HG02970 (cell line): Measurements from ENCODE around the gene CEBPB.
"Not testable (repeated sequence)": the region's sequence is repeated elsewhere in the genome, so short reads cannot be mapped to it uniquely, and the experiment has no call there.

ENCODE experiments used
- ATAC-seq: cut with Tn5 transposase; IDR thresholded peaks from one replicate; pipeline ENCODE4 v1.9.1; 2021; ENCODE audit warnings: mild to moderate bottlenecking, moderate library complexity, moderate number of reproducible peaks; ENCODE audit not compliant: unreplicated experiment, low FRiP score

Gene CEBPB

GRCh38 chr20:50207026-50207425 lies 16.4 kb downstream of the CEBPB start:
- ATAC-seq: no peak

DNA sequence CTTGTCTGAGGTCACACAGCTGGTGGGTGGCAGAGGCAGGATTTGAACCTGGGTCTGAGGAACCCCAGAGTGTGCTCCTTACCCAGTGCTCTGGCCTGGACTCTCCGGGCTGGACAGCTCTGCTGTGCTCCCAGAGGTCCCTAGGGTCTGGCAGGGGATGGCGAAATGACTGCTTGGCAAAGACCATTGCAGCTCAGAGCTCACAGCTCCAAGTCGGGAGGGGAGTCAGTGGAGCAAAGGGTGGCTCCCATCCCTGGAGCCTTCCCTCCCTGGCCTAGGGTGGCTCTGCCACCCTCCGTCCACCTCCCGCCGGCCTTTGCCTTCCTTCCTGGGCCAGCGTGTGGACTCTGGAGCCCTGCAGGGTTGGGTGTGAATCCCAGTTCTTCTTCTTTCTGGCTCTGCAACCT lies 17.5 kb downstream of the CEBPB start:
- ATAC-seq: no peak

- not testable (repeated sequence) for ATAC-seq
Observed at GRCh38 chr20:50208815-50209214, 18.2 kb downstream of the CEBPB start.

DNA sequence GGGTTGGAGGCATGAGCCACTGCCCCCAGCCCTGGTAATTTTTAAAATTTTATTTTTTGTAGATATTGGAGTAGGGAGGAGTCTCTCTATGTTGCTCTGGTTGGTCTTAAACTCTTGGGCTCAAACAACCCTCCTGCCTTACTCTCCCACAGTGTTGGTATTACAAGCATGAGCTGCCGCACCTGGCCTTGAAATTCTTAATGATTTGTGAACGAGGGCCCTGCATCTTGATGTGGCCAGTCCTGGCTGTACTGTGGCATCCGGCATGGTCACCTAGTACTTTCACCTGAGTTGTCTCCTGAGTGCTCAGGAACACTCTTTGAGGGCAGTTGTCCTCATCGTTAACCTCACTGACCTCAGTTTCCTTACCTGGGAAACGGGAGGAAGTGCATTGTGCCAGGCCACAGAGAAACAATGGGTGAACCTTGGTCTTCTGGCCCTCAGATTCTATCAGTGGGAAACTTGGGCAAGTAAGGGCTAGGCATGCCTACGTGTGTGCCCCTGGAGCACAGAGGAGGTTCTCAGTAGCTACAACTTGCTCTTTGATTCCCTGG lies 19.5 kb downstream of the CEBPB start:
- no peak for ATAC-seq

DNA sequence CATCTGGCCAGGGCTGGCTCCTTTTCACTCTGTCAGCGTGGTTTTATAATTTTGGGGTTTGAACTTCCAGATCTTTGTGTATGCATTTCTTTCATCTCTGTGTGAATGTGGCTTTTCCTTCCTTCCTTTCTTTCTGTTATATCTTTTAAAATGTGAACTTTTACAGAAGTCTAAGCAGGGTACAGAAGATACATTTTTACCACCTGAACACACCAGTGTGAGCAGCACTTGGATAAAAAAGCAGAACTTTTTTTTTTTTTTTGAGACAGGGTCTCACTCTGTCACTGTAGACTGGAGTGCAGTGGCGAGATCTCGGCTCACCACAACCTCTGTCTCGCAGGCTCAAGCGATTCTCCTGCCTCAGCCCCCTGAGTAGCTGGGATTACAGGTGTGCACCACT lies 20.5 kb downstream of the CEBPB start:
- ATAC-seq: no peak

GRCh38 chr20:50213531-50214106 lies 23.0 kb downstream of the CEBPB start:
- no peak for ATAC-seq

GRCh38 chr20:50214226-50215024 lies 23.8 kb downstream of the CEBPB start:
- ATAC-seq: no peak

- ATAC-seq: no peak
Observed at GRCh38 chr20:50215101-50215690, 24.6 kb downstream of the CEBPB start.

GRCh38 chr20:50215926-50216325 lies 25.3 kb downstream of the CEBPB start:
- ATAC-seq: no peak

DNA sequence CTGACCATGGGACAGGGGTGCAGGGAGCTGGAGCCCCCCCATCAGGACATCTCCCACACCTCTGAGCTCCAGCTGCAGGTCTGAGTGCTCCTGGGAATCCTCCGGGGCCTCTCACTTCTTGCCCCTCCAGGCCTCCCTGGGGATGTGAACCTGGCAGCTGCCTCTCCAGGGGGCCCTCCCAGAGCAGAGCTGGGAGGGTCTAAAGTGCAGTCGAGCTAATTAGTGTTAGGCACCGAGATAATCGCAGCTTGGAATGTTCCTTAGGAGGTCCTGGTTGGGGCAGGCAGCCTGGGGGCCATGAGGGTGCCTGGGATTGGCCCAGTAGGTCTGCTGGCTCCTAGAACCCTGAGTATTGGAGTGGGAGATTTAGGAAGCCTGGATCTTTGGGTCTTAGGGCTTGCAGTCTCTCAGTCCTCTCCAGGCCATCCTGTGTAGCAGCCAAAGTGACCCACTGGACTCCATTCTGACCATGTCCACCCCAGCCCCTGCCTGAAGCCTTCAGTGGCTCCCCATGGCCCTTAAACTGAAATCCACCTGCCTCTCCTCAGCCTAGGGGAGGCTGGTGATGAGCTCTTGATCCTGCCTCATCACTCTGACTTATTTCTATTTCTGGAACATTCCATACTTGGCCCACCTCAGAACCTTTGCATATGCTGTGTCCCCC lies 26.0 kb downstream of the CEBPB start:
- no peak for ATAC-seq

GRCh38 chr20:50217207-50217949 lies 26.7 kb downstream of the CEBPB start:
- ATAC-seq: no peak

DNA sequence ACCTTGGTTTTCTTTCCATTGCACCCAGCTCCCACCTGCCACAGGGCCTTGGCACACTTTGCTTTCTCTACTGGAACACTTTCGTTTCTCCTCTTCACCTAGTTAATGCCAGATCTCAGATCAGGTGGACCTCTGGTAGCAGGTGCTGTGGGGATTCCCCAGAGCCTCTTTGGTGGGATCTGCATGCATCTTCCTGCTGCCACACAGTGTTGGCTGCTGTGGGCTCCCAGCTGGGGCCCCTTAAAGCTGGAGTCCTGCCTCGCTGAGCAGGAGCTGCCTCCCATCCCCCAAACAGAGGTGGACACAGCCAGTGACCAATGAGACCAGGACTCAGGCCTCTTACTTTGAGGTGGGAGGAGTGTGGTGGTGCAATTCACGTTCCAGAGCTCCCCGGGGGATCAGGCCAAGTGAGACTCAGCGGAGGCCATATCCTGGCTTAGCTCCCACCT lies 28.4 kb downstream of the CEBPB start:
- ATAC-seq: no peak

DNA sequence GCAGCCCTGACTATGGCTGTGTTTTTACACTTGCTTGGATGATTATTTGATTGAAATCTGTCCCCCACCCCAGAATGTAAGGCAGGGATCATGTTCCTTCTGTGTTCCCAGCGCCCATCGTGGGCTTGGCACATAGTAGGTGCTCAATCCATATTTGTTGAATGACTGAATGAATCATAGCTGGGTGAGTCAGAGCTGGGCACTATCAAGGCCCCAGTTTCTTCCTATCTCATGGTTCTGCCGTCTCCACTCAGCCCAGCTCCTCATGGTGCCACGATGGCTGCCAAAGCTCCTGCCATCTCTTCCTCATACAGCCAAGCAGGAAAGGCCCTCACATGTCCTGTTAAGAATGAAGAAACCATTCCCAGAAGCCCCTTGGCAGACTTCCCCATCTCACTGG lies 29.0 kb downstream of the CEBPB start:
- ATAC-seq: no peak

DNA sequence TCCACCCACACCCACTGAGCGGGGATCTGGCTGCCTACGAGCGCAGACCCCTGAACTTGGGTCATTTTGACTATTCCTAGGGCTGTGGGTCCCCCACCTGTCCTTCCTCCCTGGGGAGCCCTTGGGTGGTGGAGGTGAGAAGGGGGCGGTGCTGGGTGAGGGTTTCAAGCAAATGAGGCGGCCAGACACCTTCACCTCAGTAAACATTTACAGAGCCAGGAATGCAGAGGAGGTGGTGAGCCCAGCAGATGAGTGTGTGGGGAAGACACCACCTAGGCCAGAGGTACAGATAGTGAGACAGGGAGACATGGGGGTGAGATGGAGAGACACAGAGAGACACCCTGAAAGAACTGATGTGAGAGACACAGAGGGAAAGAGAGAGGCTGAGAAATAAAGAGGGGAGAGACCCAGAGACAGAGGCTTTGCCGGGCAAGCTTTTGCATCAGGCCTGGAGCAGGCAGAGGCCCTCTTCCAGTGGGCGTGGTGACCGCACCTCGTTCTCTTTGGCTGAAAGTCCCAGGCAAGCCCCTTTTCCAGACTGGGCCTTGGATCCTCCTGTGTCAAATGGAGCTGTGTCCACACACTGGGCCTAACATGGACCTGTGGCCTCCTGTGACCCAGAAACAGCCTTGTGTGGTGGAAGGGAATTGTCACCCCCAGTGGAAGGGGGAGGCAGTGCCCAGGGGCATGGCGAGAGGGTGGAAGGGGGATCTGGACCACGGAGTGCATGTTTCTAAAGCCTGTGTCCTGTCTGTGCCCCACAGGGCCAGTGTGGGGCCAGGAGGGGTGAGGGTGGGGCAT lies 29.7 kb downstream of the CEBPB start:
- no peak for ATAC-seq

GRCh38 chr20:50220894-50221365 lies 30.3 kb downstream of the CEBPB start:
- ATAC-seq: no peak

DNA sequence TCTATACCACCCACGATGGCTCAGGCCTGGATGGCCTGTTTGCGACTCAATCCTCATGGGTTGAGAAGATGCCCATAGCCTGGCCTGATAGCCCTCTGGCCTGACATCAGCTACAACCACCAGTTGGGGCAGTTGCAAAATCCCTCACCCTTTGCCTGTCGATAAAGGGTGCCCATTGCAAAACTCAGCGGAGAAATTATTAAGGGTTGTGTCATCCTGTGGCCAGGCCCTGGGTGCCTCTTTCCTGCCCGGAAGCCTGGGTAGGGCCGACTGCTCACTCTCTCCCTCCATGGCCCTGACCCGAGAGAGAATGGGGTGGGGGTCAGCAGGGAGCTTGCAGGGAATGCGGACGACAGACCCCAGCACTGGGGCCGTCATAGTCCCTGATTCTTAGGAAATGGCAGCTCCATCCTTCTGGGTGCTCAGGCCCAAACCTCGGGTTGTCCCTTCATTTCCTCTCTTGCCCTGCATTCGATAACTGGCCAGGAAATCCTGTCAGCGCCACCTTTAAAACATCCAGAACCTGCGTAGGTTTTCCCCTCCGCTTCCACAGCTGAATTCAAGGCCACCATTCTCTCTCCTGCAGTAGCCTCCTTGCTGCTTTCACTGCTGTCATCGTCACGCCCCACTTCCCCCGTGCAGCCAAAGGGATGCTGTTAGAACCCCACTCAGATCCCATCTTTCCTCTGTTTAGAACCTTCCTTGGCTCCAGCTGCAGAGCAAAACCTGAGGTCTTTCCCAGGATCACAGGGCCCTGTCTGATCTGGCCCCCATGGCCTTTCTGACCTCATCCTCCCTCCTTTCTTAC lies 31.1 kb downstream of the CEBPB start:
- ATAC-seq: no peak

DNA sequence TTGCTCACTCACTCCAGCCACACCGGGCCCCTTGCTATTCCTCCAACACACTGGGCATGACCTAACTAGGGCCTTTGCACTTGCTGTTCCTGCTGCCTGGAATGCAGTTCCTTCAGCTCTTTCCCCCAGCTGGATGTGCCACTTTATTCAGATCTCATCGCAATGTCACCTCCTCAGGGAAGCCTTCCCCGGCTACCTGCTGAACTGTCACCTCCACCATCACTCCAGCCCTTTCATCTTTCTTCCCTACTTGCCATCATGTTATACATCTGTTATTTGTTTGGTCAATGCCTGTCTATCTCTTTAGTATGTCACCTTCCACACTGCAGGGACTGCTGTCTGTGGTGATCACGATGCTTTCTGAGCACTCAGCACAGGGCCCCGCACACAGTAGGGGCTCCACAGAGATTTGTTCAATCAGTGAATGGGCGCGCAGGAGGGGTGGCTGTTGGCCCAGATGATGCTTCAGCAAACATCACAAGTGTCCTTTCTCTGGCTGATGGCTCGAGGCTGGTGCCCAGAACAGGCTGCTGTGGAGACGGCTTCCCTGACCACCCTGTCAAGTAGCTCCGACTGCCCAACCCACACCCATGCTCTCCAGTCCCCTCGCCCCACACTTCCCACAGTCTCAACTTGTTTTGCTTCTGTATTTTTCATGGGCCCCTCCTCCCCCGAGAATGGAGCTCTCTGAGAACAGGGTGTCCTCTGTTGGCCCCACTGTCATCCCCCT lies 31.8 kb downstream of the CEBPB start:
- no peak for ATAC-seq
